ENCODE measurements around the gene MELTF. TPM values are rescaled to one million over a fixed set of nuclear protein-coding genes. Genes with fewer than 3 reads are reported as not detected.
A peak's percentile ranks its signal among the peaks of the same experiment; 100 is the strongest.

MELTF gene
- total RNA-seq, 4 donors from 2014 or later, result 2.7 to 13.8 (median 4.3) TPM

DNA sequence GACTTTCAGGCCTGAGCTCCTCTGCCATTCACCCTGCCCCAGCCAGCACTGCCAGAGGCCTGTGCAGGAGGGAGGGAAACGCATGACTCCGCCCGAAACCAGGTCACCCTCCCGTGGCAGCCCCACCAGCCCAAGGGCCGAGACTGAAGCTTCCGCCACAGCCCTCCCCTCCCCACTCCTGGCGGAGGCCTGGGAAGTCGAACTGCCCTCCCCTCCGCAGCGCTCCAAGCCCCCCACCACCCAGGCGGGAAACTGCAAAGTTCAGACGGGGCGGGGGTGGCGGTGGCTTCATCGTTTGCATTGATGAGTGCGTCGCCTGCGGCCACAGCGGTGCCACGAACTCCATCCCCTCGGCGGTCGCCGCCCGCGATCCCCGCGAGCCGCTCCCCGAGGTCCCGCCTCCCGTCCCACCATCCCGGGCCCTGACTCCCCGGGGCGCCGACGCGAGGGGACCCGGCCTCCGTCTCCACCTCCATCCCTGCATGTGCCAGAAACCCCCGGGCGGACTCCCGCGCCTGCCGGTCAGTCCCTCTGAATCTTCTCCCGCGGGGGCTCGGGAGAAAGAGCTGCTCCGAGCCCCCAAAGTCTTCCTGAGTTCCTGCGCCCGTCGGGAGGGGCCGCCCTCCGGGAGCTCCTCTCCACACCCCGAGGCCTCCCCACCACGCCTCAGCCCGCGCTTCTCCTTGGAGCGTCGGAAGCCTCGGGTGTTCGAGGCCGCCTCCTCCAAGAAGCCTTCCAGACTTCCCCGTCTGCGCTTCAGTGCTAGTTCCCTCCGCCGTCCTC lies 698 bp downstream of the MELTF start:
- no peaks in the 10 kb centered on the region for H3K27me3 ChIP-seq
- 4 to 5% methylated on average over 26 to 29 of the region's 67 CpGs for WGBS, 2 donors
- DNase-seq, result no peak

DNA sequence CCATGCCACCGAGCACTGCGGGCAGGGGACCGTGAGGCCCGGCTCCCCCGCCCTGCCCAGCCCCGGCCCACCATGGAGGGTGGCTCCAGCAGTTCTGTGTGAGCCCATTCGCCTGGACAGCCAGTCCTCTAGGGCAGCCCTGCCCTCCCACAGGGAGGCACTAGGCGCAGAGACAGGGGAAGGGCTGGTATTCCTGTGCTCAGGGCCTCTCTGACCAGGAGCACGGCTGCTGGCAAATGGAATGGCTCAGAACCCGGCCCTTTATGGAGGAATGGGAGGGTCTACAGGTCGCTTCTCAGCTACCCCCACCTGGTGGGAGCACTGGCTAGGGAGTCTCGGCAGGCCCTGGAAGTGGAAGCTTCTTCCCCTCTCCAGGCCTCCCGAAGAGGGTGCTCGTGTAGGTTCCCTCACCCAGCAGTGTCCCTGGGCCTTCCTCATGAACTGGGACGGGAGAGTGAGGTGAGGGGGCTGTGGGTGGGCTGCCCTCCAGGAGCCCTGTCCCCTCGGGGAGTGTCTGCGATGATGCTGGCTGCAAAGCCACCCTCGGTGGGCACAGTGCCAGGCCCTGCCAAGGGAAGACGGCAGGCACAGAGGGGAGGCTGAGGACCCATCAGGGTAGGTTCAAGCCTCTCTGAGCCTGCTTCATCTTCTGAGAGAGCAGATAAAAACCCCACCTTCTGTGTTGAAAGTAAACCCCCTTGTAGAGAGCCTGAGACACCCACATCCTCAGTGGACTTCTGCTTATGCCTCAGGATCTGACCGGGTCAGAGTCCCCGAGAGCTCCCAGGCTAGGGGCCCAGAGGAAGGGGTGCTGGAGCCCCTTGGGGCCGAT lies 1.5 kb downstream of the MELTF start:
- no peaks in the 10 kb centered on the region for H3K36me3 ChIP-seq
- intact Hi-C loops (cut with DNase I), result loop anchor here (2.0 kb wide), 1 partner anchor 49 kb away; no protein-coding TSS in a partner anchor
- no peak for DNase-seq
- TF ChIP-seq, protein P1, sequence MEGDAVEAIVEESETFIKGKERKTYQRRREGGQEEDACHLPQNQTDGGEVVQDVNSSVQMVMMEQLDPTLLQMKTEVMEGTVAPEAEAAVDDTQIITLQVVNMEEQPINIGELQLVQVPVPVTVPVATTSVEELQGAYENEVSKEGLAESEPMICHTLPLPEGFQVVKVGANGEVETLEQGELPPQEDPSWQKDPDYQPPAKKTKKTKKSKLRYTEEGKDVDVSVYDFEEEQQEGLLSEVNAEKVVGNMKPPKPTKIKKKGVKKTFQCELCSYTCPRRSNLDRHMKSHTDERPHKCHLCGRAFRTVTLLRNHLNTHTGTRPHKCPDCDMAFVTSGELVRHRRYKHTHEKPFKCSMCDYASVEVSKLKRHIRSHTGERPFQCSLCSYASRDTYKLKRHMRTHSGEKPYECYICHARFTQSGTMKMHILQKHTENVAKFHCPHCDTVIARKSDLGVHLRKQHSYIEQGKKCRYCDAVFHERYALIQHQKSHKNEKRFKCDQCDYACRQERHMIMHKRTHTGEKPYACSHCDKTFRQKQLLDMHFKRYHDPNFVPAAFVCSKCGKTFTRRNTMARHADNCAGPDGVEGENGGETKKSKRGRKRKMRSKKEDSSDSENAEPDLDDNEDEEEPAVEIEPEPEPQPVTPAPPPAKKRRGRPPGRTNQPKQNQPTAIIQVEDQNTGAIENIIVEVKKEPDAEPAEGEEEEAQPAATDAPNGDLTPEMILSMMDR (IDR thresholded peaks at IDR 0.05), result no peak
- no peak for TF ChIP-seq POLR2A (IDR thresholded peaks at IDR 0.05)
- no peak overlapping the region for H3K4me3 ChIP-seq (replicated peaks in 1 of 3)
- H3K9me3 ChIP-seq, result no peaks in the 10 kb centered on the region
- H3K4me1 ChIP-seq, result peaks cover 16 to 36% of the 10 kb centered on the region in 2 donors
- no peak overlapping the region for H3K27ac ChIP-seq
- 72 to 83% methylated on average over 12 to 17 of the region's 22 CpGs for WGBS, 2 donors
- H3K27me3 ChIP-seq, result no peaks in the 10 kb centered on the region

More for the DNA sequence above, 698 bp downstream of the MELTF start:
- peaks cover 9 to 28% of the 10 kb centered on the region in 2 donors for H3K4me1 ChIP-seq
- H3K9me3 ChIP-seq, result no peaks in the 10 kb centered on the region
- H3K4me3 ChIP-seq (replicated peaks in 1 of 3), result peak overlapping the region in 2 of 3 donors; percentile 39 to 71
- H3K27ac ChIP-seq, result no peak overlapping the region
- no peaks in the 10 kb centered on the region for H3K36me3 ChIP-seq
- TF ChIP-seq, protein P1 (IDR thresholded peaks at IDR 0.05), result no peak
- no peak for TF ChIP-seq POLR2A (IDR thresholded peaks at IDR 0.05)
- intact Hi-C loops (cut with DNase I), result loop anchor here (2.0 kb wide), 1 partner anchor 50 kb away; no protein-coding TSS in a partner anchor

DNA sequence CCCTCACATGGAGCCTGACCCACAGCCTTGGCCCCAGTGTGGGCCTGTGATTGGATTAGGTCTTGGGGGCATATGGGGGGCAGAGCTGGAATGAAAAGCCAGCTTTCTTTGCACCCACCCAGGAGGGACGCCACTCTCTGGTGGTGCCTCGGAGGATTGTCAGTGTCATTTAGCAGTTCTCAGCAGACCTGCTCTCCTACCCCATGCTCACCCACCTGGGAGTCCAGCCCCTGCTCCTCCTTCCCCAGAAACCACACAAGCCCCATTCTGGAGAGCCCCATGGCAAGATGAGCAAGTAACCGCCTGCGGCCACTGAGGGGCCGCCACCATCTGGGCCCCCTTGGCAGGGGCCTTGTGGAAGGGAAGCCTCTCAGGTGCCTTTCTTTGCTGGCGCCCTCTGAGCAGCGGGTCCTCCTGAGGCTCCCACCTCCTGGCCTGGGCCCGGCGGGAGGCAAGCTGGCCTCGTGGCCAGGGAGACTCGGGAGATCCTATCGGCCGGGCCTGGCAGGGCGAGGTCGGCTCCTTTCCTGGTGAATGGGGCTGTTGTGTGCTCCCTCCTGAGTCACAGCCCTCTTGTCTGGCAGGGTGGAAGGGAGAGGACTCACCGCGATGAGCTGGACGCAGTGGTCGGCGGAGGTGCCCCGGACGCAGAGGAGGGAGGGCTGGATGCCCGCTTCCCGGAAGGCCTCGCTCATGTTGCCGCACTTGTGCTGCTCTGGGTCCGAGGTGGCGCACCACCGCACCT lies 2.3 kb downstream of the MELTF start:
- Histone ChIP-seq H3K9me3 (no peaks in the 10 kb centered on the region), H3K36me3 (no peaks in the 10 kb centered on the region), H3K4me1 (peaks cover 24 to 43% of the 10 kb centered on the region in 2 donors), H3K4me3 (replicated peaks in 1 of 3) (no peak overlapping the region), H3K27me3 (no peaks in the 10 kb centered on the region), H3K27ac (no peak overlapping the region)
- 97 to 99% methylated on average over 8 to 13 of the region's 29 CpGs for WGBS, 2 donors
- TF ChIP-seq POLR2A (IDR thresholded peaks at IDR 0.05), result no peak
- TF ChIP-seq, protein P1 (IDR thresholded peaks at IDR 0.05), result no peak
- intact Hi-C loops (cut with DNase I), result no loop called here
- DNase-seq, result no peak

DNA sequence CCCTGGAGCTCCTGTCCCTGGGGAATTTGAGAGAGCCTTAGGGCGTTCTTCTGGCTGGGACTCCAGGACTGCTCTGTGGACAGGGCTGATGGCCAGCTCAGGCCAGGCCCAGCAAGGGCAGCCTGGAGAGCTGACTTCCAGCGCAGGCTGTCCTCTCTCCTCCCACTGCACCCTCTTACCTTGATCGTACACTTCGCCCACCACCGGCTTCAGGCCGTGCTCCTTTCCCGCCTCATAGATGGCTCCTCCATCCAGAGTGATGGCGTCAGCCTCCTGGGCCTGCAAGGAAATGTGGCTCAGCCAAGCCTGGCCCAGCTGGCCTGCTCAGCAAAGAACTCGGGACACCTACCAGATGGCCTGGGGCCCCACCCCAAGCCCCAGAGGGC lies 3.1 kb downstream of the MELTF start:
- TF ChIP-seq, protein P1 (IDR thresholded peaks at IDR 0.05), result no peak
- TF ChIP-seq POLR2A (IDR thresholded peaks at IDR 0.05), result no peak
- intact Hi-C loops (cut with DNase I), result no loop called here
- 94 to 99% methylated on average over 7 to 9 of the region's 9 CpGs for WGBS, 2 donors
- no peaks in the 10 kb centered on the region for H3K9me3 ChIP-seq
- no peak overlapping the region for H3K27ac ChIP-seq
- H3K36me3 ChIP-seq, result no peaks in the 10 kb centered on the region
- no peak for DNase-seq
- peaks cover 24 to 37% of the 10 kb centered on the region in 2 donors for H3K4me1 ChIP-seq
- H3K4me3 ChIP-seq (replicated peaks in 1 of 3), result no peak overlapping the region
- no peaks in the 10 kb centered on the region for H3K27me3 ChIP-seq
